H54 (cell line): ENCODE data around the gene FOXI3.
"Not testable (repeated sequence)": the region's sequence is repeated elsewhere in the genome, so short reads cannot be mapped to it uniquely, and the experiment has no call there.

ENCODE experiments used
- DNase-seq: peaks from one replicate; pipeline ENCODE4 v3.0.0; 2011; ENCODE audit warnings: low spot score, mixed read lengths; ENCODE audit not compliant: insufficient read length
- FAIRE-seq: peaks from 3 replicates; lab custom pipeline; 2011; peaks lifted over from hg19 to GRCh38; lab: Jason Lieb, UNC
- POLR2A ChIP-seq: IDR thresholded peaks from 2 replicates; pipeline ENCODE4 v1.6.1; 2011; ENCODE audit warnings: low read depth, mild to moderate bottlenecking, low read length

The FOXI3 gene

DNA sequence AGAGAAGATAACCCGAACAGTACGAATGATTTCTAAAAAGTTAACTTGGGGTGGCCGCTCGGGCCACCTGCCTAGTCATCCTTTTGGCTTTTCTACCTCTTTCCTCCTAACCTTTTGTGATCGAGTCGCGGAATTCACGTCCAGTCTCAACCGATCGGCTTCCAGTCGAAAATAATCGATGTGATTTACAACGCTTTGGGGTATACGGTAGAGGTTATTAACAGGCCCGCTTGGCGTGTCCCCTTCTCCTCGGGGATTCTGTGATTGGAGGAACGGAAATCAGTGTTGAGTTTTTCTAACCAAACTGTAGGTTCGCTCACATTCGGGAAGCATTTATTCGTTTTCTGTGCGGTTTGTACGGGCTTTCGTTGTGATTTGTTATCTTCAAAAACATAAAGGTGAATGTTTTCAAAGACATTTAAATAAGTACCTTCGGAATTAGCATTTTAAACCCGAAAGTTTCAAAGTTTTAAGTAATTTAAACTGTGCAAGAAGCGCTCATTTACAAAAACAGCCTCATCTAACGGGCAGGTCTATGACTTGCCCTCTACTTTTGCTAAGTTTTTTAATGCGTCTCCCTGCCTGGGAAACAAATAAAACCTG is 588 bp upstream of the FOXI3 start:
- no peak for TF ChIP-seq POLR2A
- DNase-seq (no peak), FAIRE-seq (no peak)

- DNase-seq (no peak), FAIRE-seq (no peak)
- no peak for TF ChIP-seq POLR2A
Observed at GRCh38 chr2:88451811-88452564, 505 bp downstream of the FOXI3 start.

DNA sequence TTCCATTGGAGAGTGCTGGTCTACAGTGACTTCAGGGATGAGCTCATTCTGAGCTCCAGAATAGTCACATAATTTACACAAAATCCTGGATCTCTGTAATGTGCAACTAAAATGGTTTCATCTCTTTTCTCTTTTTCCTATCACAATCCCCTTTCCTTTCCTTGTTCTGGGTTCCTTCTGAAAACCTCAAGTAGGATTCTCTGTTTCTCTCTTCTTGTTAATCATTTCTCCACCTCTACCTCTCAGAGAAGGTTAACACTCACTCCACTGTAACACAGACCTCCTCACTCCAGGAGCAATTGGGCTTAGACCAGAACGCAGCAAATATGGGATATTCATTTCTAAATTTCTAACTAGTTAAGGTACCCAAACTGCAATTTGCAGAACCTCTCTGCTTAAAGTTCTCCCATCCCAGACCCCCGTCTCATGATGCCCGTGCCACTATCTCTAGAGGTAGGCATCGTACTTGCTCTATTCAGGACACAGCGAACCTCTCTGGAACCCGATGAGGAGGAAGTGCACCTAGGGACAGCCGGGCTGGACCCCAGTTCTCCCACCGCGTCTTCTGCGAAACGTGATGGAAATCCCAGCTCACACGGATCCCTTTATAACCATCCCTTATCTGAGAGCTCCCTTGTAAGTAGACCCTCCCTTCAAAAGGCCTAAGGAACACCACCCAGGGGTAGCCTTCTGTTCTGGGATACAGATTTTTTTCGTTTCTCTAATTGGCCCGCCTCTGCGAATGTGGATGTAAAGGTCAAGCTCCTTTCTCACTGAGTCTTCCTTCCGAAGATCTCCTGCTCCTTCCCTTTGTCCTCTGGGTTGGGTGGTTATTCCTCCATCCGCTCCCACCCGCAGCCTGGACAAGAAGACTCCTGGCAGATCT is 1.3 kb downstream of the FOXI3 start:
- TF ChIP-seq POLR2A = no peak
- FAIRE-seq = no peak
- no peak for DNase-seq

- FAIRE-seq = no peak
- no peak for DNase-seq
- TF ChIP-seq POLR2A = no peak
Observed at GRCh38 chr2:88450186-88450585, 2.3 kb downstream of the FOXI3 start.

- no peak for TF ChIP-seq POLR2A
- FAIRE-seq (no peak), DNase-seq (no peak)
Observed at GRCh38 chr2:88448248-88448647, 4.2 kb downstream of the FOXI3 start.

GRCh38 chr2:88443353-88443938 is 9.0 kb downstream of the FOXI3 start:
- no peak for TF ChIP-seq POLR2A
- no peak for FAIRE-seq
- DNase-seq = no peak

GRCh38 chr2:88442473-88442872 is 10.0 kb downstream of the FOXI3 start:
- no peak for TF ChIP-seq POLR2A
- FAIRE-seq (no peak), DNase-seq (no peak)

DNA sequence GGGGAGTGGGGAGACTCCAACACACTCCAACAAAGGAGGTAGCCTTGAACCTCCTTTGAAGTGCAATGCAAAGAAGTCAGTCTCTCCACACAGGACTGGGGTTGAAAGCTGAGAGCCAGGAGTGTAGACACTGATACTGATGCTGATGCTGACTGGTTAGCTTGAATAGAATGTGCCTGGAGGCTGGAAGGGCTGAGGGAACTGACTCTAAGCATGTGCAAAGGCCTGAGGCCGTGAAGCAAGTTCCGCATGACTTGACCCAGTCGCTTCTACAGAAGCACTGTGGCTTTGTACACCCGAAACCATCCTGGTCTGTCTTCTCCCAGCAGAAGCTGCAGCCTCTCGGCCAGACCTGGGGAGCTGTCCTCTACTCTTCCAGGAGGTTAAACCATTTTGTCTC is 10.4 kb downstream of the FOXI3 start:
- DNase-seq (no peak), FAIRE-seq (no peak)
- no peak for TF ChIP-seq POLR2A

GRCh38 chr2:88437010-88437409 is 15.5 kb downstream of the FOXI3 start:
- FAIRE-seq = no peak
- DNase-seq = no peak
- no peak for TF ChIP-seq POLR2A

DNA sequence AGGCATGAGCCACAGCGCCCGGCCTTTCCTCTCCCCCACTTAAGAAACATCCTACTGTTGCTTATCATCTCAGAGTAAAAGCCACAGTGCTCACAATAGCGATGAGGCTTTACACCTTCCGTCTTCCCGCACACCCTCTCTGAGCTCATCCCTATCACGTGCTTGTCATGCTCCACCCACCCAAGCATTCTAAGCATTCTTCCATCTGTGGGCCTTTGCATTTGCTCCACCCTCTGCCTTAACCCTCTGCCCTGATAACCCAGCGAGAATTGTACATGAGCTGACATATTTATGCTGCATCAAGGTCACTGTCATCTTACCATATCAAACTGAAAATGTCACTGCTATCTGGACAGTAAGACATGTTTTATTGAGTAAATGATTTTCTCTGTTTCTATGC is 22.6 kb downstream of the FOXI3 start:
- DNase-seq (no peak), FAIRE-seq (no peak)
- no peak for TF ChIP-seq POLR2A

GRCh38 chr2:88423733-88424132 is 28.8 kb downstream of the FOXI3 start:
- FAIRE-seq = no peak
- DNase-seq = no peak
- TF ChIP-seq POLR2A = no peak

GRCh38 chr2:88419051-88419450 is 33.4 kb downstream of the FOXI3 start:
- not testable (repeated sequence) for FAIRE-seq

DNA sequence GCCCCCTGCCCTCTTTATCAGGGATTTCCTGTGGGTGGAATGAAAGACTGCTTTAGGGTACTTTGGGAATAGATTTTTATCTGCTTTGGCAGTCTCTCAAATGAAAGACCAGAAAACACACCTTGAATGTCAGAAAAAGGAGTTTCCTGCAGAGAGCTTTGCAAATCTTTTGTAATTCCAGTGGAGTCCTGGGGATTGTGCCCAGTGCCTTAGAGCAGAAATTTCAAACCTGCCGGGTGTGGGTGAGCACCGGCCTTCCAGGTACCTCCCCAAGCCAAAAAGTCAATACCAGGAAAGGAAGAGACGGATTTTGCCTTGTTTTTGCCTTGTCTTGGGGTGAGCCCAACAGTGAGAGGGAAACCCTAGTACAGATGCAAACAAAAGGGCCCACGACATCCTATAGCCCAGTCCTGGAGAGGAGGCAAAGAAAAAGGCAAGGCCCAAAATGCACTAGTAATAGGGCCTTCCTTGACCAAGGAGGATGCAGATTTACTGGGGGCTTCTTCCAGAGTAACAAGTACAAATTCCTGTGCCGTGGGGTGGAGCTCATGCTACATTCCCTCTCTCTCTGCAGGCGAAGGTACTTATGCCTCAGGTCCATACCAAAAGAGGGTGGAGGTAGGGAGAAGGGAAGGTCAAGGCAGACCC is 36.4 kb downstream of the FOXI3 start:
- DNase-seq (no peak), FAIRE-seq (no peak)

More at GRCh38 chr2:88419051-88419450, 33.4 kb downstream of the FOXI3 start:
- not testable (repeated sequence) for DNase-seq

DNA sequence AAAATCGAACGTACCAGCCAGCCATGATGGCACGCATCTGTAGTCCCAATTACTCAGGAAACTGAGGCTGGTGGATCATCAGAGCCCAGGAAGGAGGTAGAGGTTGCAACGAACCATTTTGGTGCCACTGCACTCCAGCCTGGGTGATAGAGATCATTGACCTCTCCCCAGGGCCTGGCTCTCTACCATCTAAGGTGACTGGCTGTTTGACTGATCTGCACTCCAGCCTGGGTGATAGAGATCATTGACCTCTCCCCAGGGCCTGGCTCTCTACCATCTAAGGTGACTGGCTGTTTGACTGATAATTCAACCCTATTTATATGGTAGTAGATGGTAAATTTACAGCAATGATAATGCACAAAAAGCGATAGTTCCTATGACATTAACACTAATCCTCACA is 43.6 kb downstream of the FOXI3 start:
- FAIRE-seq = not testable (repeated sequence)

More for the DNA sequence above, 36.4 kb downstream of the FOXI3 start:
- no peak for TF ChIP-seq POLR2A

More for the DNA sequence above, 43.6 kb downstream of the FOXI3 start:
- DNase-seq = not testable (repeated sequence)
